Osteoblast (primary cell): ENCODE data around the gene MEGF11. TPM values are rescaled to one million over a fixed set of nuclear protein-coding genes. Genes with fewer than 3 reads are reported as not detected.
A peak's percentile ranks its signal among the peaks of the same experiment; 100 is the strongest.

ENCODE experiments used
- DNase-seq: peaks from one replicate; pipeline ENCODE4 v3.0.0; 2011; ENCODE audit warnings: low spot score, mixed read lengths; ENCODE audit not compliant: insufficient read length; ENCODE audit errors: missing footprints
- H2AFZ ChIP-seq: 2 replicates; pipeline ENCODE4 v1.6.0; 2011; ENCODE audit warnings: mild to moderate bottlenecking, low read length
- H3K27ac ChIP-seq: 2 replicates; pipeline ENCODE4 v1.5.1; 2011; ENCODE audit warnings: mild to moderate bottlenecking, low read depth, low read length, moderate library complexity
- H3K27me3 ChIP-seq: 2 replicates; pipeline ENCODE4 v1.6.0; 2012; ENCODE audit warnings: mild to moderate bottlenecking, control low read depth, inconsistent platforms, low read length, moderate library complexity; ENCODE audit not compliant: insufficient read depth
- H3K36me3 ChIP-seq: 2 replicates; pipeline ENCODE4 v1.5.1; 2011; ENCODE audit warnings: mild to moderate bottlenecking, low read length, control low read depth, moderate library complexity; ENCODE audit not compliant: insufficient read depth
- H3K4me1 ChIP-seq: 2 replicates; pipeline ENCODE4 v1.5.1; 2011; ENCODE audit warnings: mild to moderate bottlenecking, low read length, control low read depth, moderate library complexity; ENCODE audit not compliant: insufficient read depth
- H3K4me2 ChIP-seq: 2 replicates; pipeline ENCODE4 v1.6.0; 2011; ENCODE audit warnings: mild to moderate bottlenecking, low read length; ENCODE audit not compliant: insufficient read depth
- H3K4me3 ChIP-seq: fragments of 200-600 bp; sonication (generic); 3 replicates; pipeline ENCODE4 v1.5.1; 2012; ENCODE audit warnings: mild to moderate bottlenecking, low read length, inconsistent platforms; ENCODE audit not compliant: insufficient read depth
- H3K79me2 ChIP-seq: 2 replicates; pipeline ENCODE4 v1.6.0; 2012; ENCODE audit warnings: mild to moderate bottlenecking, low read length, control low read depth, inconsistent platforms; ENCODE audit not compliant: insufficient read depth
- H3K9me3 ChIP-seq: 2 replicates; pipeline ENCODE4 v1.5.1; 2011; ENCODE audit warnings: low read depth, low read length, control low read depth
- H4K20me1 ChIP-seq: 2 replicates; pipeline ENCODE4 v1.6.0; 2012; ENCODE audit warnings: mild to moderate bottlenecking, low read length, control low read depth; ENCODE audit not compliant: insufficient read depth
- total RNA-seq: library from RNA; depleted of rRNA; stranded (reverse); fragments of >200 nt; gene quantifications from 2 replicates; pipeline ENCODE4 v1.2.3, GENCODE V29; 2012
- TF ChIP-seq, protein P1 (sequence below): IDR thresholded peaks from 2 replicates; pipeline ENCODE4 v1.5.1; 2011; ENCODE audit warnings: mild to moderate bottlenecking, low read depth, low read length, moderate library complexity; ENCODE audit errors: extremely low read depth

Gene MEGF11
- total RNA-seq, 1 donor = not detected

DNA sequence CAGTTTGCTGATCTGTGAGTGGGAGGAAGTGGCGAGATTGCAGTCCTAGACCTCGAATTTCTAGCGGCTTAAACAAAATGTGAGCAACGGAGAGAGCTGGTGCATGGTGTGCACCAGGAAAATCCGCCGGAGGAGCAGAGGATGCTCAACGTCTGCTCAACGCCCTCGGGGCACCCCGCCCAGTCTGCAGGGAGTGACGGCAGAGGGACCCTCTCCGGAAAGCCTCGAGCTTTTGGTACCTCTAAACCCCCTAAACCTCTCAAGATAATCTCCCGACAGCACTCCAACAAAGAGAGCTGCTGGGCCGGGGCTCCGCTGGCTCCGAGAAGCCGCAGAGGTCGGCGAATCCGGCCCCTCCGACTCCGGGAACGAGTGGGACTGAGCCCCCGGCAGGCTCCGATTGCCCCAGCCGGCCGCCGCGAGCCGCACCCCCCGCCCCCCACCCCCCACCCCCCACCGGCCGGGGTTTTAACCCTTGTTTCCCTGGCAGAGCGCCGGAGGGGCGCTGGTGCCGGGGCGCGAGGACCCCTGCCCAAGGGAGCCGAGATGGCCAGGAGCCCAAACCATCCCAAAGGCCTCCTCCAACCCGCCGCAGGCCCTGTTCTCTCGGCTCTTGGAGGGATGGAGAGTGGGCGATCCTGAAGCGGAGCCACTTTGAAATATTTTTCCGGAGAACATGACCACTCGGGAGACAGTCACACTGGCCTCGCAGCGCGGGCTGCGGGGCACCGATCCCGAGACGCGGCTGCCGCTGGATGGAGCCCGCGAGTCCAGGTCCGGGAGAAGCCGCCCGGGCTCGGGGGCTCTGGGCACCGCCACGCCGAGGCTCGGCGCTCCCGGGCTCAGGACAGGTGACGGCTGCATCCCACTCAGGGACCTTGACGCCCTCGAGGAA is 1.5 kb downstream of the MEGF11 start:
- TF ChIP-seq, protein P1, sequence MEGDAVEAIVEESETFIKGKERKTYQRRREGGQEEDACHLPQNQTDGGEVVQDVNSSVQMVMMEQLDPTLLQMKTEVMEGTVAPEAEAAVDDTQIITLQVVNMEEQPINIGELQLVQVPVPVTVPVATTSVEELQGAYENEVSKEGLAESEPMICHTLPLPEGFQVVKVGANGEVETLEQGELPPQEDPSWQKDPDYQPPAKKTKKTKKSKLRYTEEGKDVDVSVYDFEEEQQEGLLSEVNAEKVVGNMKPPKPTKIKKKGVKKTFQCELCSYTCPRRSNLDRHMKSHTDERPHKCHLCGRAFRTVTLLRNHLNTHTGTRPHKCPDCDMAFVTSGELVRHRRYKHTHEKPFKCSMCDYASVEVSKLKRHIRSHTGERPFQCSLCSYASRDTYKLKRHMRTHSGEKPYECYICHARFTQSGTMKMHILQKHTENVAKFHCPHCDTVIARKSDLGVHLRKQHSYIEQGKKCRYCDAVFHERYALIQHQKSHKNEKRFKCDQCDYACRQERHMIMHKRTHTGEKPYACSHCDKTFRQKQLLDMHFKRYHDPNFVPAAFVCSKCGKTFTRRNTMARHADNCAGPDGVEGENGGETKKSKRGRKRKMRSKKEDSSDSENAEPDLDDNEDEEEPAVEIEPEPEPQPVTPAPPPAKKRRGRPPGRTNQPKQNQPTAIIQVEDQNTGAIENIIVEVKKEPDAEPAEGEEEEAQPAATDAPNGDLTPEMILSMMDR = peak; percentile 57

DNA sequence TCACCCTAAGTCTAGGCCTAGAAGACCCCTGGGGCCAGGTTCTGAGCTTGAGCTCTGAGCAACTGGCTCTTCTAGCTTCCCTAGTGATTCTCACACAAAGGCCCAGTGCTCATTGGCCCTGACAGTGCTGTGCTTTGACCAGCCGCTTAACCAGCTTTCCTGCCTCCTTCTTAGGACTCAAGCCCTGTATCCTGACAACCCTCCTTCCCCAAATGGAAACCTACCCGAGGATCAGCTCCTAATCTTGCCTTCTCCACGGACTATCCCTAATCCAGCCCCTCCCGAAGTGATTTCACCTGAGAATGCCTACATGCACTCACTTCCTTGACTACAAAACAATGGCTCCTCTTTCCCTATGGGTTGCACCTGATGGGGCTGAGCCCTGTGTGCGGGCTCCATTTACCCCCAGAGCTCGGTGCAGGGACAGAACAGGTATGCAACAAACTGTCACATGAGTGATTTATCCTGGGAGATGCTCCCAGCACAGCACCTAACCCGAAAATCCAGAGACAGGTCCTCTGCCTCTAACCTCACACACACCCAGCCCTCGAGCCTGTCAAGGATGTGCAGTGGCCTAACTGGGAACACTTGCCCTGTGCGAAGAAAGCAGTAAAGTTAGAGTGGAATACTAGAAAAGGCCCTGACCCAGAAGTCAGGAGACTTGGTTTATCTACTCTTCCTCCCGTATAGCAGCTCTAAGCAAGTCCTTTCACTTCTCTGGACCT is 2.3 kb downstream of the MEGF11 start:
- Histone ChIP-seq H3K27me3 (peaks cover 74% of the 10 kb centered on the region), H3K9me3 (no peaks in the 10 kb centered on the region), H2AFZ (no peak overlapping the region), H3K36me3 (no peaks in the 10 kb centered on the region), H4K20me1 (peaks cover 2% of the 10 kb centered on the region), H3K4me1 (peaks cover 13% of the 10 kb centered on the region), H3K79me2 (no peaks in the 10 kb centered on the region), H3K27ac (no peak overlapping the region), H3K4me2 (no peak overlapping the region), H3K4me3 (no peak overlapping the region)
- peak; percentile 86 for DNase-seq
- TF ChIP-seq, protein P1 = no peak

More for the DNA sequence above, 1.5 kb downstream of the MEGF11 start:
- Histone ChIP-seq H3K9me3 (no peaks in the 10 kb centered on the region), H3K79me2 (no peaks in the 10 kb centered on the region), H3K4me1 (peaks cover 13% of the 10 kb centered on the region), H3K4me3 (peak overlapping the region; percentile 66), H3K36me3 (no peaks in the 10 kb centered on the region), H3K27ac (no peak overlapping the region), H2AFZ (peak overlapping the region; percentile 80), H3K4me2 (peak overlapping the region; percentile 91), H3K27me3 (peaks cover 82% of the 10 kb centered on the region), H4K20me1 (peaks cover 2% of the 10 kb centered on the region)
- DNase-seq = peak; percentile 97

DNA sequence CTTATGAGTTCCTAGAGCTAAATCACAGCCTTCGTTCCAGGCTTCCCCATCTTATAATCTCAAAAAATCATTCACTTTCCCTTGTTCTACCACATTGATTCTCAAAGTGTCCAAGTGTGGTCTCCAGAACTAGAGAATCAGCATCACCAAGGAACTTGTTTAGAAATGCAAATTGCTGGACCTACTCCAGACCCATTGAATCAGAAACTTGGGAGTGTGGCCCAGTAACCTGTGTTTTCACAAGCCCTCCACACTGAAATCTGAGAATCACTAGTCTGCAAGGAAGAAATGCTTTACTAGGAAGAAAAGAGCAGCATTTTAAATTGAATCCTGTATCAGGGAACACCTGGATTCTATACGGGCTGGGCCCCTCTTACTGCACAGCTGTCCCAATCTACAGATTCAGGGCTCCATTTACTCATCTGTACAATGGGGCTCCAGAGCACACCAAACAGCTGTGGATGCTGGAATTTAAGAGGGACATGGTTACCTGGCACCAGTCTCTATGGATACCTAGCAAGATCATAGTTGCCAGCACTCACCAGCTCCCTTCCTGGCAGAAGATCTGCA is 3.9 kb downstream of the MEGF11 start:
- no peak overlapping the region for H3K4me3 ChIP-seq

More for the DNA sequence above, 3.9 kb downstream of the MEGF11 start:
- H3K36me3 ChIP-seq = no peaks in the 10 kb centered on the region
- peaks cover 2% of the 10 kb centered on the region for H4K20me1 ChIP-seq
- H3K9me3 ChIP-seq = no peaks in the 10 kb centered on the region
- no peak overlapping the region for H3K4me2 ChIP-seq
- H3K27ac ChIP-seq = no peak overlapping the region
- no peaks in the 10 kb centered on the region for H3K79me2 ChIP-seq
- TF ChIP-seq, protein P1 = no peak
- no peak for DNase-seq
- peaks cover 13% of the 10 kb centered on the region for H3K4me1 ChIP-seq
- no peak overlapping the region for H2AFZ ChIP-seq
- peaks cover 64% of the 10 kb centered on the region for H3K27me3 ChIP-seq
